Measurements from ENCODE around the gene CCDC15. TPM values are rescaled to one million over a fixed set of nuclear protein-coding genes. Genes with fewer than 3 reads are reported as not detected.
"Not testable (repeated sequence)": the region's sequence is repeated elsewhere in the genome, so short reads cannot be mapped to it uniquely, and the experiment has no call there.

The CCDC15 gene
- polyA plus RNA-seq, 3 donors = 3.8 to 4.0 (median 3.9) TPM

- DNase-seq = no peak
Observed at GRCh38 chr11:124987096-124987495, 33.1 kb downstream of the CCDC15 start.

- no peak for DNase-seq
Observed at GRCh38 chr11:124988063-124988462, 34.1 kb downstream of the CCDC15 start.

- no peak for DNase-seq
Observed at GRCh38 chr11:125001079-125001778, 47.2 kb downstream of the CCDC15 start.

- DNase-seq = no peak
Observed at GRCh38 chr11:125001849-125002248, 47.8 kb downstream of the CCDC15 start.

- DNase-seq = no peak
Observed at GRCh38 chr11:125005491-125005890, 51.5 kb downstream of the CCDC15 start.

- DNase-seq = no peak
Observed at GRCh38 chr11:125016413-125016812, 62.4 kb downstream of the CCDC15 start.

- DNase-seq = no peak
Observed at GRCh38 chr11:125020342-125020741, 66.3 kb downstream of the CCDC15 start.

GRCh38 chr11:125022551-125022950 lies 68.5 kb downstream of the CCDC15 start:
- DNase-seq = no peak

- DNase-seq = no peak
Observed at GRCh38 chr11:125025968-125026367, 72.0 kb downstream of the CCDC15 start.

GRCh38 chr11:125029431-125029830 lies 75.4 kb downstream of the CCDC15 start:
- DNase-seq = not testable (repeated sequence)

GRCh38 chr11:125036933-125037332 lies 82.9 kb downstream of the CCDC15 start:
- no peak for DNase-seq

GRCh38 chr11:125049164-125049792 lies 95.3 kb downstream of the CCDC15 start:
- no peak for DNase-seq

GRCh38 chr11:125052047-125052446 lies 98.0 kb downstream of the CCDC15 start:
- no peak for DNase-seq

- no peak for DNase-seq
Observed at GRCh38 chr11:125053167-125053566, 99.2 kb downstream of the CCDC15 start.

- no peak for DNase-seq
Observed at GRCh38 chr11:125055107-125055715, 101.2 kb downstream of the CCDC15 start.

GRCh38 chr11:125056111-125056510 lies 102.1 kb downstream of the CCDC15 start:
- not testable (repeated sequence) for DNase-seq

GRCh38 chr11:125056931-125057692 lies 103.1 kb downstream of the CCDC15 start:
- DNase-seq = no peak

- DNase-seq = no peak
Observed at GRCh38 chr11:125057693-125058016, 103.7 kb downstream of the CCDC15 start.

GRCh38 chr11:125061281-125061680 lies 107.3 kb downstream of the CCDC15 start:
- DNase-seq = no peak

GRCh38 chr11:125062218-125062930 lies 108.4 kb downstream of the CCDC15 start:
- no peak for DNase-seq

GRCh38 chr11:125062931-125063428 lies 109.0 kb downstream of the CCDC15 start, which contains the start of gene SLC37A2:
Gene SLC37A2 (plus strand): TSS chr11:125063305. CDS start chr11:125063368, 63 bp downstream.
- DNase-seq = peak; percentile 48

Measured in renal pelvis (tissue), 4 donors.